ENCODE measurements around the gene TLCD3B.

Gene TLCD3B

DNA sequence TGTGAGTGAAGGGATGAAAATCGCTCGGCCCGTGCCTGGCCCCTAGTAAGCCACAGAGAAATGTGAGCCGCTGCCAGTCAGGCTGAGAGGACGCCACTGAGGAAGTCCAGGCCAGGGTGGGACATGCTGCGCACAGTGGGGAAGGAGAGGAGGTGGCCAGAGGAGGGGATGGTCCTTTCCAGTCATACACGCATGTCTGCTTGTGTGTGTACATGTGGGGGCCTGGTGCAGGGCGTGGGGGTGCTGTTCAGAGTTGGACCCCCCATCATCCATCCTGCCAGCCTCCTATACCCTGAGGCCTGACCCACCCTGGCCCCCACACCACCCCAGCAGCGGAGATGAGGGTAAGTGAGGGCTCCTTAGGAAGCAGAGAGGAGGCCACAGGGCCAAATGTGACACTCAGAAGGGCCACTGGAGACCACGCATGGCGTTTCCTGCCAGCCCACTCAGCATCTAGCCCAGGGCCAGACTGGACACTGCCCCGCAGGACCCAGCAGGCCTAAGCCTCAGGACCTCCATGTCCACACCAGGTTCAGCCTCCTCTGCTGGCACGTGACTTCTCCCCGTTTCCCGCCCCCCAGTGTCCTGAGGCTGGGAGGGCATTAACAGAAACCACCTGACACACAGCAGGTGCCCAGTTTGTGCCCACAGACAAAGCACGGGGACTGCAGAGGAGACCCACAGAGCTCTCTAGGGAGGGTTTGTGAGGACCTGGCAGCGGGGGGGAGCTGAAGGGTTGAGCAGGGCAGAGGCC lies 27.2 kb downstream of the TLCD3B start:
- DNase-seq, result no peak

- no peak for DNase-seq
Measured at GRCh38 chr16:30002614-30003346, 28.3 kb downstream of the TLCD3B start.

DNA sequence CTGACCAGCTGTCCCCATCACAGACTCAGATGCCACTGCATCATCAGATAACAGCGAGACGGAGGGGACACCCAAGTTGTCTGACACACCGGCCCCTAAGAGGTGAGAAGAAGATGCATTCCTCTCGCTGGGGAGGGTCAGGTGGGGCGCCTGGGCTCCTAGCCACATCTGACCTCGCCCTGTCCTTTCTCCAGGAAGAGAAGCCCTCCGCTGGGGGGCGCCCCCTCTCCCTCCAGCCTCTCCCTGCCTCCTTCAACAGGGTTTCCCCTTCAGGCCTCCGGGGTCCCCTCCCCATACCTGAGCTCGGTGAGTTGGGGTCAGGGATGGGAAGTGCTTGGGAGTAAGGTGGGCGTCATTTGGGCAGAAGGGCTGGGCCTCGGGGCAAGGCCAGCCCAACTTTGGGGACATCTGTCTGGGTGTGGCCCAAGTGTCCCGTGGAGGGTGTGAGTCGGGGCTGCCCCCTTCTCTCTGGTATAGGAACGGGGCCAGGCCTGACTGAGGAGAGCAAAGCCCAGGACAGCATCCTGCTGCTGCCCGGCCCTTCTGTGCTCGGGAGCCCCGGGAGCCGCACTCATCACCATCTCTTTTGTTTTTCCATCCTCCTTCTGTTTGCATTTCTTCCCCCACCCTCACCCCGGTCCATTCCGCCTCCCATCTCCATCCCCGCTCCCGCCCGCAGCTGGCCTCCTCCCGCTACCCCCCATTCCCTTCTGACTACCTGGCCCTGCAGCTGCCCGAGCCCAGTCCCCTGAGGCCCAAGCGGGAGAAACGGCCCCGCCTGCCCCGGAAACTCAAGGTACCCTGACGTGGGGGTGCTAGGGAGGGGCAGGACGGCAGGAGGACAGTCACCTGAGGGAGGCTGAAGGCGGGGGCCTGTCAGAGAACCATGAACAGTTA lies 30.1 kb downstream of the TLCD3B start:
- DNase-seq, result no peak

DNA sequence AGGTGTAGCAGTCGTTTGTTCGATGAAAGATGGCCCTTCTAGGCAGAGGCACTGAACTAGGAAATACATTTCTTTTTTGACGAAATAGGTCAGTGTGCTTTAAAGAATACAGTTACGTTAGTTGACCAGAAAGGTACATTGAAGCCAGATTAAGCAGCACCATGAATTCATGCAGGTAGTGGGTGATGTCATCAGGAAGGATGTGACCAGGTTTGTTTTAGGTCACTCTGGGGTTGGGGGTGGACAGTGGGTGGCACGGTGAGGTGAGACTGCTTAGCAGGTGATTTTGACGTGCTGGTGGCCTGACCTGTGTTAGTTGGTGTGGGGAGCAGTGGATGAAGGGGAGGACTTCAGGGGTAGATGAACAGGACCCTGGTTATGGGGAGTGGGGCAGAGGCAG lies 31.5 kb downstream of the TLCD3B start:
- no peak for DNase-seq

DNA sequence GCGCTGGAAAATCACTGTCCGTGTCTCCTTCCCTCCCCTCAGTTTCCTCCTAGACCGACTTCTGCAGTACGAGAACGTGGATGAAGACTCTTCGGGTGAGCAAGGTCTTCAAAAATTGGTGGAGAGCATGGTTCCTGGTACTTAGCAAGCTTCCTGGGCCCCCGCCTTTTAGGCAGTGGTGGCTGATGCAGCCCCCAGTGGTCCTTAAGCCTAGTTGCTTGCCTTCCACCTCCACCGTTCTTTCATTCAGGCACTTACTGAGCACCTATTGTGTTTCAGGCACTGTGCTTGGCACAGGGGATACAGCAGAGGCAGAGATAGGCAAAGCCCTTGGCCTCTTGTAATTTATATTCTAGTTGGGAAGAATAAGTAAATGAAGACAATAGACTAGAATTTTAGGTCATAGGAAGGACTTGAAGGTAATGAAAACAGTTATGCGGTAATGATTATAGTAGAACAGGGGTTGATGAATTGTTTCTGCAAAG lies 34.3 kb downstream of the TLCD3B start:
- DNase-seq, result no peak

DNA sequence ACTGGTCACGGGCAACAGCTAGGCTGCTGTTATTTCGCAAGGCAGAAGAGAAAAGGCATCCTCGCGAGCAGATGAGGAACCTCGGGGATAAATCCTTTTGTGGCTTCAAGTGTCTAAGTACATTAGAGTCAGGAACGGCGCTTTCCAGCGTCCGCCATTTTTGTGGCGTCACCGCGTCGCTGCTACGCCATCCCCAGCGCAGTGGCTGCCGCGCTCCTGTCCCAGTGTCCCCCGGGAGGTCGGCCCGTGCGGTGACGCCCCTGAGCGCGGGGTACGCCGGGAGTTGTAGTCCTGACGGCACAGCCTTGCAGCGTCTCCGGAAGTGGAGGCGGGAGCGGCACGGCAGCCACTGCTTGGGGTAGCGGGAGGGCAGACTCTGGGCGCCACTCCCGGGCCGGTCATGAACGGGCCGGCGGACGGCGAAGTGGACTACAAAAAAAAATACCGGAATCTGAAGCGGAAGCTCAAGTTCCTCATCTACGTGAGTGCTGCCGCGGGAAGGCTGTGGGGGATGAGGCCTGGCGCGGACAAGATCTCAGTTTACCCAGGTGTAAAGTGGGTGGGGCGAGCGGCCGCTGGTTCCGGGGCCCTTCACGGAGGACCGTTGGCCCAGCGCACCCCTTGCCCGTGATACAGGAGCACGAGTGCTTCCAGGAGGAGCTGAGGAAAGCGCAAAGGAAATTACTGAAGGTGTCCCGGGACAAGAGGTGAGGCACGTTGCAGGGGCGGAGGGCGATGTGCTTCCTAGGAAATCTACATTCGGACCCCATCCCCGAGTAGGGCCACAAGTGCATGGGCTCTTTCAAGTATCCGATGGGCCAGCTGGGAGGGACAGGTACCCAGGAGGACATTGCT lies 34.9 kb downstream of the TLCD3B start, which contains the start of gene INO80E:
TSS of gene INO80E (plus strand) at position 331 of the 855 bp plus-strand sequence. CDS start at position 401, 70 bp downstream.
- peak; percentile 98 to 99 for DNase-seq

DNA sequence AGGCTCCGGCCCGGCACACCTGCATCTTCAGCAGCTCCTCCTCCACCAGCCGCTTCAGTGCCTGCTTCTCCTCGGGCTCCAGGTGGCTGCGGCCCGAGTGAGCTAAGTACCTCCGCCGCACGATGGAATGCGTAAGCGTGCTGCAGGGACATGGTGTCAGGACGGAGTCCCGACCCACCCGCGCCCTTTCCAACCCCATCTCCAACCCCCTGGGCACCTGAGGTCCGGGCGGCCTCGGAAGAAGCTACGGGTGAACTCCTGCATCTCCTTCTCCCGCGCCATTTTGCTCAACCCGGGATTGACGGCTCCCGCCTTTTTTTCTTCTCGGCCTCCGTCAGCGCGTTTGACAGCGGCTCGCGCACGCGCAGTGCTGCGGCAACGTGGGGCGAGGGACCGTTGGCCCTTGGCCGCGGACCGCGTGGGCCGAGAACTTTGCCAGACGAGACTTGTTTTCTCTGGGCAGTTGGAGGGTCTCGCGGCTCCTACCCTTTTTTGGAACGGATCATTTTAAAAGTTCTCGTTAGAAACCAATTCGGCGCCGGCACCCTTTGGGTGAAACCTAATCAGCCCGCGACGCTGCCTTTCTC lies 35.7 kb downstream of the TLCD3B start, which contains the start of gene HIRIP3:
TSS of gene HIRIP3 (minus strand) at position 294 of the 587 bp plus-strand sequence. CDS start at position 282, 12 bp downstream.
- DNase-seq, result peak; percentile 89 to 92

DNA sequence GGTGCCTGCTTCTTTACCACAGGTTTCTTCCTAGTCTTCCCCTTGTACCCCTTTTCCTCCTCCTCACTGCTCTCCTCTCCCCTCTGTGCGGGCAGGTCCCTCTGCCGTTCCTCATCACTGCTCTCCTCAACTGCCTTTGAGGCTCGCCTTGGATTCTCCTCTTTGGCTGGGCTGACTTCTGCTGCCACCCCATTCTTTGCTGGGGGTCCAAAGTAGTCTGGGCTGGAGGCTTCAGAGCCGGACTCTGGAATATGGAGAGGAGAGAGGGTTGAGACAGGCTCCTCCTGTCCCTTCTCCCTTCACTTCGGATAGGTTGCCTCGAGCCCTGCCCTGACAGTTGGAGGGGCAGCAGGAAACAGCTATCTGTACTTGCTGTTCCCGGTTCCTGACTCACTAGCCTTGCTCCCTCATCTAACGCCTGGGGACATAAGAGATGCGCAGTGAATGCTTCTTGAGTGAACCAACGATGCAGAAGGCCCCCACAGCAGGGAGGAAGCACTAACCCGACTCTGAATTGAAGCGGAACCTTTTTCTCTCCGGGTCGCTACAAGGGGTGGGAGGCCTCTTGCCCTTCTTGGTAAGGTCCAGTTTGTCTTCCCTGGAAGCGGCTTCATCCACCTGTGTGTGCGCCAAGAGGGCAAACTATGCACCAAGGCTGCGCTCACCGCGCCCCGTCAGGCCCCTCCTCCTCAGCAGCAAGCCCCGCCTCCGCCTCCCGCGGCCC lies 36.3 kb downstream of the TLCD3B start:
- DNase-seq, result no peak

- no peak for DNase-seq
Measured at GRCh38 chr16:29993903-29994599, 37.0 kb downstream of the TLCD3B start.

DNA sequence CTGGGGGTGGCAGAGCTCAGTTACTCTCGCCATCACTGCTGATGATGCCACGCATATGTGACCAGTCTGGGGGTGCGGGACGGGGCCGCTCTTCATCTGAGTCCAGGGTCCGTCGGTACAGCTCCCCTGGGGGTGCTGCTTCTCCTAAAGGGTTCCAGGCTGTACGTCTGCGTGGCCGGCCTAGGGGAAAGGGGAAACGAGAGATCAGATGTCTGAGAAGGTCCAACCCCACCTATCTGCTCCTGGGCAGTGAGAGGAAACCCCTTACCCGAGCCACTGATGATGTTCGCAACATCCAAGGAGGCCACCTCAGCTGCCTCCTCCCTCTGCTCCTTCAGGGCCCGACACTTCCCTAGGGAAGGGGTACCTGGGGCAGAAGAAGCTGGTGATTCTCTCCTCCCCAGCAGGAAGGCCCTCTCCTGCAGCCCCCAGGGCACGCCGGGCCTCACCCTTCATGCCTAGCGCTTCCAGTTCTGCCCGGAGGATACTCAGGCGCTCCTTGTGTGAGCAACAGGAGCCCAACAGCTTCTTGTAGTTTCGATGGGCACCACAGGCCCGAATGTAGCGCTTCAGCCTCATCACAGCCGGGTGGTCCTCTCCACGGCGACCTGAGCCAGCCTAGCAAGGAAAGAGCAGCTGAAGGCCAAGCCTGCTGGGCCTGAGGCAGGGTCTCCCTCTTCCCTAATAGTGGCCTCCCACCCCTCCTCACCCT lies 37.7 kb downstream of the TLCD3B start:
- no peak for DNase-seq

DNA sequence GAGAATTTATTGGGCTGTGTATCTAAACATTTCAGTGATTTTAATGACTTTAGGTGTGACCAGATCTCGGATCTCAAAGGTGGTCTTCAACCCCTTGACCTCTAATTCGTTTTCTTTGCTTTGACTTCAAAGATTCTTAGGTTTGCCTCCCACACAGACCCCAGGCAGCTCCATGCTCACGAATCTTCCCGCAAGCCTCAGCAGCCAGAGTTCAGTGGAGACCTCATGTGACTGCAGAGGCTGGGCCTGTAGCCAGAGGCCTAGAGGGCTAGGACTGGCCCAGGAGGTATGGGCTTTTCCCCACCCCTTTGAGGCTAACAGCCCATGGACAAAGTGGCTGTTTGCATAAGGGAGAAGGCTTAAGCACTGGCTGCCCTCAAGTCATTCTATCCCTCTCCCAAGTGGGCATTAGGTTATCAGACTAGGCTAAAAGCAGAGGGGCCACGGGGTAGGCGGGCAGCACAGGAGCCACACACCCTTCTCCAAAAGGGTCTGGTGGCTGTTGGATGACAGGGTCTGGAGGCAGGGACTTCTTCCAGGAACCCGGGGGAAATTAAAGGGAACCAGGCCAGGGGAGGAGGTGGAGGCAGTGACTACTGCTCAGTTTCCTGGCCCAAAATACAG lies 38.6 kb downstream of the TLCD3B start:
- DNase-seq, result no peak

GRCh38 chr16:29991571-29991904 lies 39.5 kb downstream of the TLCD3B start:
- no peak for DNase-seq

- no peak for DNase-seq
Measured at GRCh38 chr16:29990883-29991570, 40.0 kb downstream of the TLCD3B start.

DNA sequence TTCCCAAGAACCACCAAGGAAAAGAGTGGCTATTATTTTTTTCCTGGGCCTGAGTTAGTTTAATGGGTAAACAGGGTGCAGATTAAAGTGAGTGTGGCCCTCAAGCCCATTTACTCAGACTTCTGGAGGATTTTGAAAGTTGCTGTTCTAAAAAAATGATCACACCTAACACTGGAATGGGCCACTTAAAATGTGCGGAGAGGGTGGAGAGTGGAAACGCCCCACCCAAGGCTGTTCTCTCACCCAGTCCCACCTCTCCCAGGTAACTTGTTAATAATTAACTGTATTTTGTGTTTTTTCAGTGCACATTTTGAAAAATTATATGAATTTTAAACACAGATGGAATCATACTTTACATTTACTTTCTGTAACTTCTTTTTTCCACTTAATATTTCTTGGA lies 41.0 kb downstream of the TLCD3B start:
- no peak for DNase-seq

DNA sequence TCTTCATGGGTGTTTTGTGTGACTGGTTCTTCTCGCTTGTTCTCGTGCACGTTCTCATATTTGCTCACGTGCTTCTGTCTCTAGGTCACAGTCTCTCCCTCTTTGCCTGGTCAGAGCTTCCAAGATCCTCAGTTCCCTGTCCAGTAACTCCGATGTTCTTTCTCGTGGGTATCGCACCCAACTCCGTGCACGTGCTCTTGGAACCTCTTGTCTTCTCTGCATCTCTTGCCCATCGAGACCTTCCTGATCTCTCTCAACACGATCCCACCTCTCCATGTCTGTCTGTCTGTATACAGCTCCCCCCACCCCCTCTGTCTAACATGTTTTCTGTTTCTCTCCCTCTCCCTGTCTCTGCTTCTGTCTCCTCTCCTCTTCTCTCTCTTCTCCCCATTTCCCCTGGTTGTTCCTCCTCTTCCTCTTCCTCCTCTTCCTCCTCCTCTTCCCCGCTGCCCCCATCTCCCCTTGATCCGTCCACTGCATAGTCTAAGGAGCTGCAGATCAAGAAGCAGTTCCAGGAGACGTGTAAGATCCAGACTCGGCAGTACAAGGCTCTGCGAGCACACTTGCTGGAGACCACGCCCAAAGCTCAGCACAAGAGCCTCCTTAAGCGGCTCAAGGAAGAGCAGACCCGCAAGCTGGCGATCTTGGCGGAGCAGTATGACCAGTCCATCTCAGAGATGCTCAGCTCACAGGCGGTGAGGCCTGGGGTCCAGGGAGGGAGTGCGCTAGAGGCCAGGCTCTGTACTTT lies 41.8 kb downstream of the TLCD3B start:
- no peak for DNase-seq

- no peak for DNase-seq
Measured at GRCh38 chr16:29988346-29989075, 42.6 kb downstream of the TLCD3B start.
